HG02588 (cell line): ENCODE data around the gene KLHL1.
"Not testable (repeated sequence)": the region's sequence is repeated elsewhere in the genome, so short reads cannot be mapped to it uniquely, and the experiment has no call there.

Experiments
- ATAC-seq: cut with Tn5 transposase; IDR thresholded peaks from one replicate; pipeline ENCODE4 v1.9.1; 2021; ENCODE audit warnings: mild to moderate bottlenecking, moderate library complexity; ENCODE audit not compliant: unreplicated experiment

KLHL1 gene

GRCh38 chr13:70108356-70109105 lies at the start of gene KLHL1:
Gene KLHL1 (minus strand): TSS chr13:70108452. CDS start chr13:70107699, 753 bp downstream.
- ATAC-seq, result no peak

DNA sequence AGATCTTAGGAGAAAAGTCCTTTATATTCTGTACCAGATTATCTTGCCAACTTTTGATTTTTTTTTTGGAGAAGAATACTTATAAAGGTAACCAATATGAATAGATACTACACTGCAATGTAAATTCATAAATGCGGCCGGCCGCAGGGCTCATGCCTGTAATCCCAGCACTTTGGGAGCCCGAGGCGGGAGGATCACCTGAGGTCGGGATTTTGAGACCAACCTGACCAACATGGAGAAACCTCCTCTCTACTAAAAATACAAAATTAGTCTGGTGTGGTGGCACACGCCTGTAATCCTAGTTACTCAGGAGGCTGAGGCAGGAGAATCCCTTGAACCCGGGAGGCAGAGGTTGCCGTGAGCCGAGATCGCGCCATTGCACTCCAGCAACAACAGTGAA lies 34.4 kb upstream of the KLHL1 start:
- not testable (repeated sequence) for ATAC-seq

GRCh38 chr13:70128098-70128497 lies 19.8 kb upstream of the KLHL1 start:
- ATAC-seq, result no peak

GRCh38 chr13:70125693-70126092 lies 17.4 kb upstream of the KLHL1 start:
- no peak for ATAC-seq

DNA sequence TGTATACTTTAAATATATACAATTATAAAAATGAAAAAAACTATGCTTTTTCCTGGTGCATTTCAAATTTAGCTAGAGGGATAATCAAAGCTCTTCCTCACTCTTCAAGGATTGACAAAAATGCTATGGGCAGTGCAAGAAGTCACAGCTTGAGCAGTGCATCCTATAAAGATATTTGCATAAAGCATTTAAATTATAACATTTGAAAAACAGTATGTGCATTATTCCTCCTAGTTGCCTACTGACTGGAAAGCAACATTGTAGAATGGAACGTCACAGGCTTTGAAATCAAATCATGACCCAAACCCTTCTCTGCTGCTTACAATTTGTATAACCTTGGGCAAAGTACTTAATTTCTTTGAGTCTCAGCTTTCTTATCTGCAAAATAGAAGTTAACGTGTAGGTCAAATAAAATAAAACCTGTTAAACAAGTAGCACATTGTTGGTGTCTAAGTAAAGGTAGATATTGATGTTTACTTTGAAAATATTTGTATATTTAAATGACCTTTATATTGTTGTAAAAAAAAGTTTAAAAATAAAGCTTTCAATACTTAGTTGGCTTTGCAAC lies 9.2 kb upstream of the KLHL1 start:
- no peak for ATAC-seq

DNA sequence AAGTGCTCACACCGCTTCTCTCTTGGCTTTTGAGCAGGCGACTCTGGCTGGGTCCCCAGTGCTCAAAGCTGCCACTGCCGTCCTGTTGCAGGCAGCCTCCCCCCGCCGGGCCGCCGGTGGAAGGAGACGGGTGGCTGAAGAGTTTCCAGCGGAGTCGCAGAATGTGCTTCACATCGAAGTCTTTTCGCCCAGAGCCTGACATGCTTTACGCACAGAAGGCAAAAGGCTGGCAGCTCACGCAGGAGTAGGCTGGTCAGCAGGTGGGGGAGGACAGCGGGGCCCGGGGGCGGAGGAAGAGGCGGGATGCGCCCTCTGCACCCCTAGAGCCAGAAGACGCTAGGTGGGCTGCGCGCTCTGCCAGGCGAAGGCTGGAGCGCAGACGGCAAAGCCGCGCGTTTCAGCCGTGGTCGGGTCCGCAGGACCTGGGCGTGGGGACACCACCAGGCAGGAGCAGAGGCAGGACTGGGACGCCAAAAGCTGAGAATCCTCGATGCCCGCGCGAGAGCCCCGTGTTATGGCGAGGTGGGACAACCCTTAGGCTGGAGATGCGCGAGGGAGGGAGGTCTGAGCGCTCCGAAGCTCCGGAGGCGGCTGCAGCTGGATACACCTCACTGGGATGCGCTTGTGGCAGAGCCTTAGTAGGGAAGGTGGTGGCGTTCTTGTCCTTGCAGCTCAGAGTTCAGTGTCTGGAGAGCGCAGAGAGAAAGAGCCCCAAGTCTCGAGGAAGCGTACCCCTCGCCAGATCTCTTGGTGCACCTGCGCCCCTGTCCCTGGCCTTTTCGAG lies 562 bp downstream of the KLHL1 start, which contains the start of gene ATXN8OS:
TSS of gene ATXN8OS (plus strand) at position 329 of the 784 bp plus-strand sequence.
- ATAC-seq, result no peak

DNA sequence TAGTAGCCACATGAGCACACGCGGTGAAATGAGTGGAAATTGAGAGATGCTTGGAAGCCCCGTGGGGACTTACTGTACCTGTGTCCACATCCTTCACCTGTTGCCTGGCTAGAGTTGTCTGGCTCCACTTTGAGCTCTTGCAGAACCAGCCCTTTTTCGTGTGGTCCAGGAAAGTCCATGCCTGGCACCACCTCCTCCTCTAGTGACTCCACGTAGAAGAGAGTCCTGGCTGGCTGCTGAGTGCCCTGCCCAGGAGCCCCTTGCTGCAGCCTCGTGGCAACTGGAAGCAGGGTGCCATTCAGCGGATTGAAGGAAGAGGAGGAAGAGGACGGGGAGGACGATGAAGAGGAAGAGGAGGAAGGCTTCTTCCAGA lies 1.1 kb downstream of the KLHL1 start:
- no peak for ATAC-seq

- no peak for ATAC-seq
Measured at GRCh38 chr13:70104481-70104880, 3.8 kb downstream of the KLHL1 start.

- ATAC-seq, result no peak
Measured at GRCh38 chr13:70098669-70099068, 9.6 kb downstream of the KLHL1 start.

DNA sequence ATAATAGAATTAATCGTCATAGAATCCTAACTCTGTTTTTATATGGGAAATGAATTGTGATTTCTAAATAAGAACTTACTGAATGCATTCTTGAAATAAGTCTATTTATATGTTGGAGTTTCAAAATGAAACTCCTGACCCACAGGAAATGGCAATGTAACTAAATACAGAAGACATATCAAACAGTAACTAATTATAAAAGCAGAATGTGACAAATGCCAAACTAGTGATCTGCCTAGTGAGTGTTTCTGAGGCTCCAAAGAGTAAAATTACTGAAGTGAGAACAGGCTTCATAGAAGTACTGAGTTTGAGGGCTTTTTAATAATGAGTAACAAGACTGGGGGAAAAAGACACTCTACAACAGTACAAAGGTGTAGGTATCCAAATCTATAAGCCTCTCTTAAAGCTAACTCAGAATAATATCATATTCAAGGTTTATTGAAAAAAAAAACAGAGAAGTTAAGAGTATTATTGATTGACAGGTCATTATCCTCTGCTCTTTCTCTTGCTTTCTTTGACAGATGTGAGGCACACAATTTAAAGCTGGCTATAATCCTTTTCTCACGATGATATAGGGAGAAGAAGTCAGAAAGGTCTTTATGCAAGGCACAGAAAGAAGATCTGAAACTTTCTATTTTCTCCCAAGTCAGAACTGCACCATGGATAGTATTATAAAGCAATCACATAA lies 18.1 kb downstream of the KLHL1 start:
- peak; percentile 63 for ATAC-seq

DNA sequence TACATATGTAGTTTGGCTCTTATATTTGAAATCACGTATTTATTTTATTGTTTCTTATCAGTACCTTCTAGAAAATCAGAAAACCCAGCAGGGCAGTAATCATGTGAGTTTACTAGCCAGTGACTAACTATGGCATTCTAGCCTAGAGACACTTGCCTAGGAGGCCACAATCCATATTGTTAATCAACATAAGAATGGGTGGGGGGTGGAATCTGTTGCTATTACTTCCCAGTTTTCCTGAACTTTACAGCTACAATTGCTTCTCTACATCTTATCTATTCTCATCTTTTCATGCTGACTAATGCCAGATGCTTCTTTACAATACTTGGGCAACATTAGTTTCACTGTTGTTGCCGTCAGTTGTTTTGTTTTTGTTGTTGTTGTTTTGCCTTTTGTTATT lies 19.3 kb downstream of the KLHL1 start:
- no peak for ATAC-seq

GRCh38 chr13:70087247-70087646 lies 21.0 kb downstream of the KLHL1 start:
- no peak for ATAC-seq

DNA sequence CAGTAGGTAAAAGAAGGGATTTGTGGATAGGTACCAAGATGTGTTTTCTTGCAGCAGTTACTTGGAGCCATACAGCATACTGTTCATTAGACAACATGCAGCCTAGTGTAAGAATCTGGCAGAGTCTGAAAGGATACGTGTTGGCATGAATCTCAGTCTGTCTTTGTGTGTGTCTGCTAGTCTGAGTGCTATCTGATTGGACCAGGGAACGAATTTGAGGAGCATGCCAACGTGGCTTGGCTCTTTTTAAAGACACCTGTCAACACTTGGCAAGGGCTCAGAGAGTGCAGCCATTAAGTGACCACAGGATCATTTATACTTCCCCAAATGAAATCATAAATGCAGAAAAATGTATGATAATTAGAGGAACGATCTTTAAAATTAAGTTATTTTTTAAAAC lies 28.2 kb downstream of the KLHL1 start:
- ATAC-seq, result no peak

DNA sequence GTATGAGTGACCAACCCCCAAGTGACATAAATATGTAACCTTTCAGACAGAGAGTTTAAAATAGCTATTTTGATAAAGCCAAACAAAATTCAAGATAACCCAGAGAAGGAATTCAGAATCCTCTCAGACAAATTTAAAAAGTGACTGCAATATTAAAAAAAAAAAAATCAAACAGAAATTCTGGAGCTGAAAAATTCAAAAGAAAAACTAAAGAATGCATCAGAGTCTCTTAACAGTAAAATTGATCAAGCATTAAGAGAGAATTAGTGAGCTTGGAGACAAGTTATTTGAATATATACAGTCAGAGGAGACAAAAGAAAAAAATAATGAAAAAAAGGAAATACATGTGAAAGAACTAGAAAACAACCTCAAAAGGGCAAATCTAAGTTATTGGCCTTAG lies 53.7 kb downstream of the KLHL1 start:
- ATAC-seq, result no peak

DNA sequence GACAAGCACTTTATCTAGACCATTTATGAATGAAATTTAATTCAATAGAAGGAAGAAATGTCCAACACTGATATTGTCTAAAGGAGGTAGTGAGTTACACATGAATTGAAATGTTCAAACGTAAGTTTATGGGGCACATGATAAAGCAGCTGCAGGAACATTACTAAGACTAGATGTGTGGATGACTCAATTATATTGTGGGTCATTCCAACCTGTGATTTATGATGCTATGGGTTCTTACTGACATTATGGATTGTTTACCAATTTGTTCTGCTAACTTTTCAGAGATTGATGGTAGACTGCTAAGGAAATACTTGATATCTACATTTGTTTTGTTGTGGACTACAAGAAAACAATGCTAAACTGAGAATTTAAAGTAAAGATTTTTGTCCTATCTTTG lies 56.7 kb downstream of the KLHL1 start:
- no peak for ATAC-seq

GRCh38 chr13:70043685-70044084 lies 64.6 kb downstream of the KLHL1 start:
- peak; percentile 81 for ATAC-seq

DNA sequence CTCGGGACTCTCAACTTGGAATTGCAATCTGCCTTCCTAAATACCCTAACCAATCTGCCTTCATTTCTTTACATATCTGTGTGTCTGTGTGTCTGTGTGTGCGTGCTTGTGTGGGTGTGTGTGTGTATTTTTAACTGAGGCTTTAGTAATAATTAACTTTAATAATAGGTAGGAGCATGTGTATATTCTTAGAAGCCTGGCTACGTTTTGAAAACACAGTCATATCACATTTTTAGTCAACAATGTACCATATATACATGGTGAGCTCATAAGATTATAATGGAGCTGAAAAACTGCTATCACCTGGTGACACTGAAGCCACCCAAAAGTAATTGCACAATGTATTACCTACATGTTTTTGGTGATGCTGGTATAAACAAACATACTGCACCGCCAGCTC lies 66.1 kb downstream of the KLHL1 start:
- ATAC-seq, result peak; percentile 66

DNA sequence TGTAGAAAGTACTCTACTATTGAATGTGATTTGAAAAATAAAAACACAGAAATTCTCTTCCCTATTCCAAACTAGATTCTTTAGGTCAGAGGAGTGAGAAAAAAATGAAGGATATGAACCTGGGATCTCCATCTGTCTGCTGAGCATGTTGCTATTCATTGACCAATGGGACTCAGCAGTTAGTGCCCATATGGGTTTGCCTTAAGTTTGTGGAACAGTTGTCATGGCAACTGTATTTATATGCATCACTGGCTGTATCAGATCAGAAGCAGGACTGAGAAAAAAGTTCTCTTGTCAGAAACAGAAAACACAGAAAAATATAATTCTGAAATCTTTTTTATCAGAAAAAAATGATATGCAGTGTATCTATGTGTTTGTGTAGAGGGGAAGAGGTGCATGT lies 74.0 kb downstream of the KLHL1 start:
- no peak for ATAC-seq

- no peak for ATAC-seq
Measured at GRCh38 chr13:70027551-70027950, 80.7 kb downstream of the KLHL1 start.

GRCh38 chr13:70023516-70023915 lies 84.7 kb downstream of the KLHL1 start:
- no peak for ATAC-seq

DNA sequence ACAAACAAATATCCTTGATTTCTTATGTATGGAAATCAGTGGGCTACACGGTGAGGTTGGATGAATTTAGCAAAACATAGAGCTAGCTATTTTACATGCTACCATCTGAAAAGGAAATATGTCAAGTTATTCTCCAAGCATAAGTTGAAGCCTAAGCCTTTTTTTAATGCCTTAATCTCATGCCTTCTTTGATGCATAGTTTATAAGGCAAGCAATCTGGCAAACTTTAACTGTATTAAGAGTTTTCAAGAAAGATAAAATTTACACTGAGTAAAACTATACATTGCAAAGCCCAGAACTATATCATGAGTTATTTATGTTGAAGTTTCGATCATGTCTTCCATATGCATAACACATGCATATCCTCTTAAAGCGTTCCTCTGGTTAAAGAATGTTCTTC lies 85.6 kb downstream of the KLHL1 start:
- no peak for ATAC-seq
